Stimulated activated CD4-positive, alpha-beta T cell treated with anti-CD3 and anti-CD28 coated beads, Interleukin-2, amount 100 ng/mL, for 24 hours (primary cell): ENCODE data around the gene SPATA13.
A peak's percentile ranks its signal among the peaks of the same experiment; 100 is the strongest.
"Not testable (repeated sequence)": the region's sequence is repeated elsewhere in the genome, so short reads cannot be mapped to it uniquely, and the experiment has no call there.

Source experiments
- DNase-seq, 2 donors: peaks; one replicate each; pipeline ENCODE4 v3.0.0-alpha.2; 2020

The SPATA13 gene

DNA sequence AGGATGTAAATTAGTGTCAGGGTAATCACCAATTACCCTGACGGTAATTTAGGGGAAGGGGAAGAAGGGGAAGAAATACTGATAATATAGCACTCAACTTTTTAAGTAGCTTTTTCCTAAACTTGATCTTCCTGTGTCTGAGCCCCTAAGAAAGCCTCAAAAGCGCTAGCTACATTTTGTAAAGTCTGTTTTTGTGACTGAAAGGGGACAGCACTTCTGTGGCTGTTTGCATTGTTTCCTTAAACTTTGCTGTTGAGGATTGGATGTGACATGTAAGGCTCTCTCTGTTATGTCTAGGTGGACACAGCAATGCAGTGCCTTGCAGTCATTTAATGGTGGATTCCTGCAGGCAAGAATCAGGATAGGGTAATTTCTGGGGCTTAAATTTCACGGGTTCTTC, 42.8 kb downstream of the SPATA13 start:
- no peak for DNase-seq

DNA sequence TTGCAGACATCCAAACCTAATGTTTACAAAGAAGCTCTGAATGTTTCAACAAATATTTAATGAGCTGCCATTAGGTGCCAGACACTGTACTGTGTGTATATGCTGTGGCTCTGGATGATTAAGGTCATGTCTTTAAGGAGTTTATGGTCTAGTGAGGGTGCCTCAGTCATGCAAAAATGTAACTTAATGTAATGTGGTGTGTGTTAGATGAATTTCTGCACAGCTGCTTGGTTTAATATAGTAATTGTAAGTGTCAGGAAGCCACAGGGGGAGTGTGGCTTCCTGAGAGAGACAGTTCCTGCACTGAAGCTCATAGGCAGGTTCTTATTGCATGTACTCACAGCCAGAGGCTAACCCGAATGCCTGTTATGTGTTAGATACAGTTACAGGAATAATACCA, 43.3 kb downstream of the SPATA13 start:
- no peak for DNase-seq

DNA sequence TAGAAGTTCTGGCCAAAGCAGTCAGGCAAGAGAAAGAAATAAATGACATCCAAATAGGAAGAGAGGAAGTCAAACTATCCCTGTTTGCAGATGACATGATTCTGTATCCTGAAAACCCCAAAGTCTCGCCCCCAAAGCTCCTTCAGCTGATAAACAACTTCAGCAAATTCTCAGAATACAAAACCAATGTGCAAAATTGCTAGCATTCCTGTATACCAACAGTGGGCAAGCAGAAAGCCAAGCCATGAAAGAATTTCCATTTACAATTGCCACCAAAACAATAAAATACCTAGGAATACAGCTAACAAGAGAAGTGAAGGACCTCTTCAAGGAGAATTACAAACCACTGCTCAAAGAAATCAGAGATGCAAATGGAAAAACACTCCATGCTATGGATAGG, 44.6 kb downstream of the SPATA13 start:
- DNase-seq, result not testable (repeated sequence)

DNA sequence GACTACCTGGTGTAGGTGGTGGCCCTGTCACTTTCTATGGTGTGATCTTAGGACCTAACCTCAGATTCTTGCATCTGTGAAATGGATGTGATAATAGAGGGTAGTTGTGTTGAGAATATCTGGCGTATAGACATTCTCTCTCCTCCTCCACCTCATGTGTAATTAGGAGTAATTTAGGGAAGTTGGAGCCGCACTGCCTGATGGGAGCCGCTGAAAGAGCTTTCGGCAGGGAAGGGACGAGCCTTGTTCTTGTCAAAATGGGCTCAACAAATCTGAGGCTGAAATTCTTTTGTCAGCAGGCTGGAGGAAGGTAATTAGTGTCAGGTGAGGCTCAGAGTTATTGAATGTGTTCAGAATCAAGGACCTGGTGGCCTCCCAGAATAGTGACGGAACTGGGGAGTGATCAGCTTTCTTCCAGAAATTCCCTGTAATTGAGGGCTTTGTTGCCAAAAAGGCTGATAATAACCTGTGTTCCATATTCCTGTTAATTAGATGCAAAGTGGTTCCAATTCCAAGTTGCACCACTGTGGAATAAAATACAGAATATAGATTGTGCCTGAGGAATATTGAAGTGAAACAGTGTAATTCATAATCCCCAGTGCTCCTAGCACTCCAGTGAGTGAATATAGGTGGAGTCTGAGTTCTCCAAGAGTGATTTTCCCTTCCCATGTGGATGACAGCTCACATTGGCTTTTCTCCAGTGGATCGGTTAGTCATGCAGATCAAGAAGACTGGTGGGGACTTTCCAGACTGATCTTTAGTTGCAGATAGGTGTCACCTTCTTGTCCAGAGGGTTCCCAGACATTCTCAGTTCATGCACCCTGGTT, 47.5 kb downstream of the SPATA13 start:
- no peak for DNase-seq

GRCh38 chr13:24209138-24209537, 48.6 kb downstream of the SPATA13 start:
- no peak for DNase-seq

GRCh38 chr13:24212254-24212653, 51.7 kb downstream of the SPATA13 start:
- DNase-seq, result no peak

- no peak for DNase-seq
Measured at GRCh38 chr13:24212674-24213073, 52.2 kb downstream of the SPATA13 start.

- no peak for DNase-seq
Measured at GRCh38 chr13:24213932-24214331, 53.4 kb downstream of the SPATA13 start.

DNA sequence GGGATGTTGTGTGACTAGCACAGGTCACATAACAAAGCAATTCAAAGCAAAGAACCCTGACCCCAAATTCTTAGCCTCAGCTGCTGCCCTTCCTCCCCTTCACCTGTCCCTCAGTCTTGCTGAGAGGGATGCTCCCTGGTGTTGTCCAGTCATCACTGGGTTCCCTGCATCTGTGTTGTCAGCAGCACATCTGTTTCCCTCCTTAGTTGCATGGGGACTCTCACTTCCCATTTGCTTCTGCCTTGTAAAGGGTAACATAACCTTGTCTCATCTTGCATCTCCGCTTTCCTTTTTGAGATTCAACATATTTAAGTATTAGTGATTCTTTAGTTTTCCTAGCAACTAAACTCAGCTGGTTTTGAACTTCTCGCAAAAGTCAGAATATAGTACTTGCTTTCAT, 54.0 kb downstream of the SPATA13 start:
- no peak for DNase-seq

DNA sequence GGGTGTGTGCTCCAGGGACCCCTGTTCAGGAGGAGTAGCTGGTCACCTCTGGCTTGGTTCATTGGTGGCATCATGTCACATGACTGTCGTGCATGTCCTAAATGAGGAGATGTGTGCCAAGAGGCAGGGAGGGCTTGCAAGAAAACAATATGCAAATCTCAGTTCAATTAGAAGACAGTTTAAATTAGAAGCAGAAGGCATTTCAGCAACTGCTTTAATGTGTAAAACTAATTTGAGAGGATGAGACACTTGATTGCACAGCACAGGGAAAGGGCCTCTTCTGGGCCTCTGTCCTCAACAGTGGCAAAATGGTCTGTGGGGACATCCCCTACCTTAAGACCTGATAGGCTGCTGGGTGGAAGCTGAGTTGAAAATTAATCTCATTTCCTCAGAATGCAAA, 54.6 kb downstream of the SPATA13 start:
- DNase-seq, result no peak

DNA sequence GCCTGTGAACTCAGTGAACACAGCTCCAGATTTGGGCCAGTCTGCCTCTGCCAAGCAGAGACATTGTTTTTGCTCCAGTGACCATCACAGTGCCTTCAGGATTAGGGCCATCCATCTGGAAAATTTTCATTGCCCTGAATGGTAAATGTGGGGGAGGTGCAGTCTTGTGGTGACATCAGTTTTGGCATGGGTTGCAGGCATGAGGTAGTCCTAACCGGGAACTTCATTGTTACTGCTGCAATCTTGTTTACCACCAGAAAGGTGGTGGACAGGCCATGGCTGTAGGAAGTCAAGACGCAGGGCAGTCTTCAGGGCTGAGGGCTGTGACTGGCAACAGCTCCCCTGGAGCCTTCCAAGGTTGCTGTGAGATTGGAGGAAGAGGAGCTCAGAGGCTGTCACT, 55.2 kb downstream of the SPATA13 start:
- no peak for DNase-seq

DNA sequence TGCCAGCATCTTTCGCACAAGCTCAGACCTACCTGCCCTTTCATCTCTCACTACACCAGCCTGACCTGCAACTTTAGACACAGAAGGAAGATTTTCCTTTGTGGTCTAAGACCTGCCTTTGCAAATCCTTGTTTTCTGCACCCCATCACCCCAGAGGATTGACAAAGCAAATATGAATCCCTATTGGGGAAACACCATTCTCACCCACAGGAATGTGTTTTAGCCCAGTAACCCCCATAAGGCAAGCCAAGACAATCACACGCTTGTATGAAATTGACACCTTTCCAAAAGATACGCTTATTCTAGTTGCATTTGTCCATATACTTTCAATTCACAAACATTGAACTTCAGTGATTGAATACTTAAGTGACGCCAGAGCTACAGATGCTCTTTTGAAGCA, 55.7 kb downstream of the SPATA13 start:
- no peak for DNase-seq

GRCh38 chr13:24216779-24217178, 56.3 kb downstream of the SPATA13 start:
- DNase-seq, result not testable (repeated sequence)

- no peak for DNase-seq
Measured at GRCh38 chr13:24217601-24218281, 57.2 kb downstream of the SPATA13 start.

- no peak for DNase-seq
Measured at GRCh38 chr13:24218338-24218737, 57.8 kb downstream of the SPATA13 start.

GRCh38 chr13:24218977-24219376, 58.5 kb downstream of the SPATA13 start:
- DNase-seq, result no peak

DNA sequence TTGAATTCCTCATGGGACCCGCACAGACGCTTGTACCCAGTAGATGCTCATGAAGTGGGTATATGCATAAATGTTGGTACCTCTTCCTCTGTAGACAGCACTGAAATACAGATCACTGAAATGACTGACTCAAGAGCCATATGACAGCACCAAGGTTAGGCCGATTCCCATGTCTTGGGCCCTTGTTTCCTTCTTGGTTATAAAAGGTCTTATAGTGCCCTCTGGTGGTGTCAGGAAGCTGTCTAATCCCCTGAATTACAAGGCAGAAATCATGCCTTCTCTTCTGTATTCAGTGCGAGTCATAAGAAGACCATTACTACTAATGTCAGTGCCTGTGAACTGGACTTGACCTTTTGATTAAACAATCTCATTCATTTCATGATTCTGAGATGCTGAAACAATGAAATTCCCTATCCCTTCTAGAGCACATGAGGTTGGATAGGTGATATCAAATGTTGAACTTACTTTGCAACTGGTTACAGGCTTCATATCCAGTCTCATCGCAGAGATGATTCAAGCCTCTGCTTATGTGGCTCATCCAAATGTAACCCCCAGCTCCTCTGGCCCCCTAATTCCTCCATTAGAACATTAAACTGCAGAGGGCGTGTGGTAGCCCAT, 59.7 kb downstream of the SPATA13 start:
- peak; percentile 29 to 62 for DNase-seq

GRCh38 chr13:24221007-24221406, 60.5 kb downstream of the SPATA13 start:
- no peak for DNase-seq

GRCh38 chr13:24222756-24223155, 62.2 kb downstream of the SPATA13 start:
- no peak for DNase-seq

DNA sequence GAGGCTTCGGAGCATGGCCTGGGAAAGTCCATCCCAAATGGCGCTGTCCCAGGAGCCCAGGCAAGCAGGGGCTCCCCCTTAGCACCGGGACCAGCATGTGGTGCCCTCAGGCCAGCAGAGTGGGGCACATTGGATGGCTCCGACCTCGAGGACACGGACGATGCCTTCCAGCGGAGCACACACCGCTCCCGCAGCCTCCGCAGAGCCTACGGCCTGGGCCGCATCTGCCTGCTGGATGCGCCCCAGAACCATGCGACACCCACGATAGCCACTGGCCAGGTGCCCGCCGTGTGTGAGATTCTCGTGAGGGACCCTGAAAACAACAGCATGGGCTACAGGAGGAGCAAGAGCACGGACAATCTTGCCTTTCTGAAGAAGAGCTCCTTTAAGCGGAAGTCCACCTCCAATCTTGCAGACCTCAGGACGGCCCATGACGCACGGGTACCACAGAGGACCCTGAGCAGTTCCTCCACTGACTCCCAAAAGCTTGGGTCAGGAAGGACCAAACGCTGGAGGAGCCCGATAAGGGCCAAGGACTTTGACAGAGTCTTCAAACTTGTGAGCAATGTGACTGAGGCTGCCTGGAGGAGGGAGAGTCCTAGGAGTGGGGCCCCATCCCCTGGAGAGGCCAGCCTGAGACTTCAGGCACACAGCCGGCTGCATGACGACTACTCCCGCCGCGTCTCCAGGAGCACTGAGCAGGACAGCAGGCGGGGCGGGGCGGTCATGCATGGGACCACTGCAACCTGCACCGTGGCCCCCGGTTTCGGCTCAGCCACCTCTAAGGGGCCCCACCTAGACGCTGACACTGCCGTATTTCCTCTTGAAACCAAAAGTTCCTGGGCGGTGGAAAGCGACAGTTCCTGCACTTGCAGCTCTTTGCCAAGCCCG, 63.1 kb downstream of the SPATA13 start:
- DNase-seq, result no peak

GRCh38 chr13:24224232-24224680, 63.7 kb downstream of the SPATA13 start:
- no peak for DNase-seq

GRCh38 chr13:24225062-24225461, 64.5 kb downstream of the SPATA13 start:
- no peak for DNase-seq

GRCh38 chr13:24225930-24226329, 65.4 kb downstream of the SPATA13 start:
- DNase-seq, result no peak
